Fibroblast of pulmonary artery (primary cell): ENCODE measurements around the gene CPNE4.

Experiments
- DNase-seq: peaks from one replicate; pipeline ENCODE4 v3.0.0-alpha.2; 2010; ENCODE audit warnings: low read depth
- H3K4me3 ChIP-seq: replicated peaks from 2 replicates; pipeline ENCODE4 v1.5.1; 2011; ENCODE audit warnings: low read depth, mild to moderate bottlenecking, control low read depth, low read length, moderate library complexity
- TF ChIP-seq, protein P1 (sequence below): IDR thresholded peaks from 2 replicates; pipeline ENCODE4 v1.5.1; 2011; ENCODE audit warnings: mild to moderate bottlenecking, control low read depth, low read length, inconsistent platforms; ENCODE audit errors: missing control alignments

The CPNE4 gene

DNA sequence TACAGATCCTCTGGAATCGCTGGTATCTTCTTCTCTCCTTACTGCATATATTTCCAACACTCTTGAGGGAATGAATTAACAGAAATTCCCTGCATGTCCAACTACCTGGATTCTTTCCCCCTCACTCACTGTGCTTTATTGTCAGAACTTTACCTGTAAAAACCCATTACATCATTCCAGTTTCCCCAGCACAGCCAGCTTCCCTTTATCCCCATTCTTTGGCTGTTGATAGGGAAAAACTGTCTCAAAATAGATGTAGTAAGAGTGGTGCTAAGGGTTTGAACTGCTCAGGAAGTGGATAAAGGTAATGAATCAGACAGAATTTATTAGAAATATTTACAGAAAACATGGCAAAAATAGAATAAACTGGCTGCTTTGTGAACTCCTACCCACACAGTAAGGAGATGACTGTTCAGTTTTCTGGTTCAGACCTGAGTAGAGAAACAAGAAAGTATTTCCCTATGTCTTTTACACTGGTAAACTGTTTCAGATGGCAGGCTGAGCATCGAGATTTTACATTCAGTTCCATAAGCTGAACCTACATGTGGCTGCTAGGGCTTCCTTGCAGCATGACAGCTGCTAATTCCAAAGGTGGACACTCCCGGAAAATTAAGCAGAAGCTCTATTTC lies 188.4 kb downstream of the CPNE4 start:
- H3K4me3 ChIP-seq = no peak overlapping the region
- TF ChIP-seq, protein P1, sequence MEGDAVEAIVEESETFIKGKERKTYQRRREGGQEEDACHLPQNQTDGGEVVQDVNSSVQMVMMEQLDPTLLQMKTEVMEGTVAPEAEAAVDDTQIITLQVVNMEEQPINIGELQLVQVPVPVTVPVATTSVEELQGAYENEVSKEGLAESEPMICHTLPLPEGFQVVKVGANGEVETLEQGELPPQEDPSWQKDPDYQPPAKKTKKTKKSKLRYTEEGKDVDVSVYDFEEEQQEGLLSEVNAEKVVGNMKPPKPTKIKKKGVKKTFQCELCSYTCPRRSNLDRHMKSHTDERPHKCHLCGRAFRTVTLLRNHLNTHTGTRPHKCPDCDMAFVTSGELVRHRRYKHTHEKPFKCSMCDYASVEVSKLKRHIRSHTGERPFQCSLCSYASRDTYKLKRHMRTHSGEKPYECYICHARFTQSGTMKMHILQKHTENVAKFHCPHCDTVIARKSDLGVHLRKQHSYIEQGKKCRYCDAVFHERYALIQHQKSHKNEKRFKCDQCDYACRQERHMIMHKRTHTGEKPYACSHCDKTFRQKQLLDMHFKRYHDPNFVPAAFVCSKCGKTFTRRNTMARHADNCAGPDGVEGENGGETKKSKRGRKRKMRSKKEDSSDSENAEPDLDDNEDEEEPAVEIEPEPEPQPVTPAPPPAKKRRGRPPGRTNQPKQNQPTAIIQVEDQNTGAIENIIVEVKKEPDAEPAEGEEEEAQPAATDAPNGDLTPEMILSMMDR = no peak
- DNase-seq = no peak

DNA sequence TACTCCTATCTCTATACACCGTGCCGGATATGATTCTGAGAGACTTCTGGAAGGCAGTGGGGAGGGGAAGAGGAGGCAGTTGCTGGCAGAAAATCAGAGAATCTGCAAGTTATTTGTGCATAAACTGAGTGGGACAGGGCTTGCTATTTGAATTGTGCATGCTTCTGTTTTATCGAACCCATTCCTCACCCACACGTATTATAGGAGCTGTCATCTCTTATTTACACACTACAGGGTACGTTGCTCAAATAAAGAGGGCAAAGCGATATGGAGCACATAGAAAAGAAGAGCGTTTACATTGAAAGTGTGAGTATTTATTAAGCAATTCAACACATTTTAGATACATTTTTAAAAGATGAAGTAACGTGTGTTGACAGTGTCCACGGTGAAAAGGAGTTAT lies 191.6 kb downstream of the CPNE4 start:
- no peak for DNase-seq
- TF ChIP-seq, protein P1 = no peak
- H3K4me3 ChIP-seq = no peak overlapping the region

DNA sequence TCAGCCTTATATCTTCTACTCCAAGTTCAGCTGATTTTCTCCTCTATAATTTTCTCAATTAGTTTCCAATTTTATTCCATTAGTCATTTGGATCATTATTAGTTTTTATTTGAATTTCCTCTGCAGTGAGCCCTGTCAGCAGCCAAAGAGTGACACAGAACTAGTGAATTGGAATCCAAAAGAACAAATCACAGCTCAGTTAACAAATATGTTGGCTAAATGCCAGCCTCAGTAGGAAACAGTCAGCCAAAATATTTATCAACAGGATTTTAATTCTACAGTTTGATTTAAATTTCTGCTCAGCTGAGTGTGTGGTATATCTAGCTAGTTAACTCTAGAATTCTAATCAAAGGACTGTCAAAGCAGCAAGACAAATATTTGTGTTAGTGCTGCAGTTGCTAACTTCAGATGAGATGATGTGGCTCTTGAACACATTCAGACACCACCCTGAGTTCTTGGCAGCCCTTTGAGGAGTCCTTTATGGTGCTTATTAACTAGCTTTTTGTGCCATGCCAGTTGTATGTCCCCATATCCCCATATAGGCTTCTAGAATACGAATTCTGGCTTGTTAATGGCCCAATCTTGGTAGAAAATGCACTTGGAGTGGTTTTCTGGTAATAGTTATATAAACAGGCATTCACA lies 194.5 kb downstream of the CPNE4 start:
- DNase-seq = no peak
- TF ChIP-seq, protein P1 = no peak
- H3K4me3 ChIP-seq = no peak overlapping the region

DNA sequence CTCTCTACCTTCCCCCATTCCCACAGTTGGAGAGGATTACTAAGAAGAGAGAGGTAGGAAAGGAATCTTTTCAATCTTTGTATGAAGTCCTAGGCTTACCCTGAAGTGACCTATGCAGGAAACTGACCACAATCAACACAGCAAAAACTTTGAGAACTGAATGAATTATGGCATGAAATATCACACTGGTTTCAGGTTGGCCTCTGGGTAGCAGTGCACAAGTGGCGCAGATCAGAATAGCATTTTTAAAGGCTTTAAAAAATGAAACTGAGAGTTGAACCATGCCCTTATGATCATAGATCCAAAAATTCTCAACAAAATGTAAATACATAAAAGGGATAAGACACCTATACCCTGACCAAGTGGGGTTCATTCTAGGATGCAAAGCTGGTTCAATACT lies 198.9 kb downstream of the CPNE4 start:
- TF ChIP-seq, protein P1 = no peak
- H3K4me3 ChIP-seq = no peak overlapping the region
- DNase-seq = no peak

DNA sequence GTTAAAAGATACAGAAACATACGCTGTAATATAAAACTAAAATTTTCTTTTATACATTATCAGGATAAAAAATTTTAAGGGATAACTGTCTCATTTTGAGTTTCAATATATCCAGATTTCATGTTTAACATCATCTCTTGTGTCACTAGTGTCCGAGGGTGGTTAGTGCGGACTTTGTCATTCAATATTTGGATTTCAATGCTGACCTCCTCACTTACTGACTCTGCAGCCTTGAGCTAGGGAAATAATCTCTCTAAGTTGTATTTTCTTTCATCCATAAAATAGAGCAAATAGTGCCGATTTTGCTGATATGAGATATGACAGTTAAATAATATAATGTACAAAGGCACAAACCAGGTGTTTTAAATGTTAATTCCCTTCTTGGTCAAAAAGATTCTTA lies 203.2 kb downstream of the CPNE4 start:
- DNase-seq = no peak
- TF ChIP-seq, protein P1 = no peak

DNA sequence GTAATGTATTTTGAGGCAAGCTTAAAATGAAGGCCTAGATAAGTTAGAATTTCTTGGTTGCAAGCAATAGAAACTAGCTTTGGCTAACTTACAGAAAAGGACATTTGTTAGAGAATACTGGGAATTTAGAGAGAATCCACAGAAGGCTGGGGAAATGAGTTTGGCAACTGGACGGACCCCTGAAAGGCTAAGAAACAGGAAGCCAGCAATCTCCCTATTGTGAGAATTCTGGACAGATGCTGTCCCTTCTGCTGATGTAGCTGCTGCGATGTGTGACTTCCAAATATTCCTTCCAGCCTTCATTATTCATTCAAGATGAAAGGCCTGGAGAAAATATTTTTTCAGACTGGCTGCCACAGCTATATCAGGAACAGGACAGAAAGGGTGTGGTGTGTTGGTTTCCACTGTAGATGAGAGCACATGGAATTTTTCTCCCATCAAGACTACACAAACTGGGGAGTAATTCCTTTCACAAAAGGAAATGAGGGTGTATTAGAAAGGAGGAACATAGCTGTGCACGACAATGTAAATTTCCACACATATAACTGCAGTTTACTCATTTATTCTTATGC lies 213.5 kb downstream of the CPNE4 start:
- TF ChIP-seq, protein P1 = no peak
- no peak overlapping the region for H3K4me3 ChIP-seq
- DNase-seq = no peak

More for the DNA sequence above, 203.2 kb downstream of the CPNE4 start:
- H3K4me3 ChIP-seq = no peak overlapping the region
